SU-DHL-6 (cell line): ENCODE results near the gene MOB4.
"Not testable (repeated sequence)": the region's sequence is repeated elsewhere in the genome, so short reads cannot be mapped to it uniquely, and the experiment has no call there.

Source experiments
- H2AFZ ChIP-seq: fragments of 200-600 bp; sonication (generic); 2 replicates; pipeline ENCODE4 v1.6.1; 2014; ENCODE audit warnings: low read depth, mild to moderate bottlenecking, moderate library complexity, mixed read lengths, antibody characterized with exemption, low read length; ENCODE audit not compliant: severe bottlenecking
- H3F3A ChIP-seq: fragments of 200-600 bp; shearing (Covaris generic); 2 replicates; pipeline ENCODE4 v1.6.0; 2016; ENCODE audit warnings: antibody characterized with exemption, mild to moderate bottlenecking; ENCODE audit not compliant: insufficient read depth
- H3K27ac ChIP-seq: fragments of 200-600 bp; sonication (generic); 2 replicates; pipeline ENCODE4 v1.5.1; 2016; ENCODE audit warnings: low read depth, mild to moderate bottlenecking, low read length, moderate library complexity, mixed read lengths
- H3K27me3 ChIP-seq: fragments of 200-600 bp; sonication (generic), shearing (Covaris generic); 2 replicates; pipeline ENCODE4 v1.6.0; 2014; ENCODE audit warnings: mild to moderate bottlenecking, low read length
- H3K36me3 ChIP-seq: fragments of 200-600 bp; sonication (generic); 2 replicates; pipeline ENCODE4 v1.6.1; 2014; ENCODE audit warnings: mild to moderate bottlenecking, low read length, mixed read lengths
- H3K4me2 ChIP-seq: fragments of 300-600, 200-600 bp; shearing (Covaris generic), sonication (generic); 2 replicates; pipeline ENCODE4 v1.6.0; 2014; ENCODE audit warnings: low read length, low read depth, mild to moderate bottlenecking; ENCODE audit not compliant: poor library complexity, severe bottlenecking
- H3K4me3 ChIP-seq: fragments of 200-600 bp; sonication (generic); 2 replicates; pipeline ENCODE4 v1.5.1; 2014; ENCODE audit warnings: antibody characterized with exemption, low read length, mild to moderate bottlenecking, mixed read lengths; ENCODE audit not compliant: insufficient read depth, poor library complexity, severe bottlenecking
- H3K79me2 ChIP-seq: fragments of 200-600 bp; sonication (generic); 2 replicates; pipeline ENCODE4 v1.6.1; 2014; ENCODE audit warnings: mild to moderate bottlenecking, low read length, moderate library complexity; ENCODE audit not compliant: insufficient read depth
- H3K9ac ChIP-seq: fragments of 200-600 bp; sonication (generic); 2 replicates; pipeline ENCODE4 v1.7.0; 2014; ENCODE audit warnings: mild to moderate bottlenecking, low read length
- H3K9me2 ChIP-seq: fragments of 200-600 bp; sonication (generic); replicated peaks from 2 replicates; pipeline ENCODE4 v1.6.1; 2014; ENCODE audit warnings: low read length; ENCODE audit not compliant: insufficient read depth
- H3K9me3 ChIP-seq: fragments of 200-600 bp; sonication (generic); 2 replicates; pipeline ENCODE4 v1.6.1; 2014; ENCODE audit warnings: low read length, mixed read lengths; ENCODE audit not compliant: insufficient read depth
- H4K20me1 ChIP-seq: fragments of 200-600 bp; sonication (generic); 2 replicates; pipeline ENCODE4 v1.6.1; 2014; ENCODE audit warnings: low read depth, mild to moderate bottlenecking, antibody characterized with exemption, low read length, moderate library complexity, mixed read lengths
- EZH2phosphoT487 ChIP-seq: fragments of 200-600 bp; sonication (generic), shearing (Covaris generic); conservative IDR thresholded peaks from 2 replicates; pipeline ENCODE4 v1.6.1; 2018; ENCODE audit warnings: mild to moderate bottlenecking, antibody characterized with exemption, low read length, moderate library complexity, mixed read lengths
- TF ChIP-seq, protein P1 (sequence below): fragments of 200-600 bp; sonication (generic); IDR thresholded peaks from one replicate; pipeline ENCODE4 v1.5.1; 2017; ENCODE audit warnings: antibody characterized with exemption, mild to moderate bottlenecking, low read length, moderate library complexity; ENCODE audit not compliant: insufficient read depth, poor library complexity, severe bottlenecking

MOB4 gene

DNA sequence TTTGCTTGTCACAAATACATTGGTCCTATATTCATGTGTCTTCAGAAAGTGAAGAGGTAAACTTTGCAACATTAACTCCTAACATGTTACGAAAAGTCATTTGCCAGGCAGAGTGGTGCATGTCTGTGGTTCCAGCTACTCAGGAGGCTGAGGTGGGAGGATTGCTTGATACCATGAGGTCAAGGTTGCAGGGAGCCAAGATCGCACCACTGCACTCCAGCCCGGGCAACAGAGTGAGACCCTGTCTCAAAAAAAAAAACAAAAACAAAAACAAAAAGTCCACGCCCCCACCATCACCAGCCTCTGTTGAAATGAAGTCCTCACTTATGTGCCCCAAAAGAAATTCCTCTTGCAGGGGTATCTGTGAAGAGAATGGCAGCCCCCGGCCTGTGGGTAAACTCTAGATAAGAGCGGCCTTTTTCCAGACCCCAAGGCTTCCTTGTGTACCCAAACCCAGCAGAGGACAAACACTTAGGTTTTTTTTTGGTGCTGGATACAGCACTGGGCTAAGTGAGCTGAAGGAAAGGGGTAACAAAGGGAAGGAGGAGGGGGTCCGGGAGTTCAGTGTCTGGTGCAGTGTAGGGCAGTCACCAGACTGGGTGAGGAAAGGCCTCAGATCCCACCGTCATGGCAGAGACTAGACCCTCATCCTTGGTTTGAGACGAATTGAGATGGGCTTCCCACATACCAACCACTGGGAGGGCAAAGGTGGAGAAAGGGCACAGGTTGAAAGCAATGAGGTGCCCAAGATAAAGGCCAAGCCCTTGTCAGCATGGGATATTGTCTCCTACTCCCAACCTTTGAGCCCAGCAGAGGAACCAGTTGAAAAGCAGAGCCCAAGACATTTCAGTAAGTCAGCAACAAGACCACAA is 35.5 kb upstream of the MOB4 start:
- Histone ChIP-seq H3F3A (peaks cover 16% of the 10 kb centered on the region), H2AFZ (no peak overlapping the region), H4K20me1 (no peaks in the 10 kb centered on the region), H3K79me2 (no peaks in the 10 kb centered on the region), H3K4me2 (no peak overlapping the region), H3K9ac (no peak overlapping the region), H3K27me3 (no peaks in the 10 kb centered on the region), H3K9me2 (no peaks in the 10 kb centered on the region), H3K27ac (no peak overlapping the region), H3K4me3 (no peak overlapping the region), H3K9me3 (peaks cover 12% of the 10 kb centered on the region; the same call in 1 of the 2 replicates), H3K36me3 (peaks cover 12% of the 10 kb centered on the region; the same call in 1 of the 2 replicates)
- TF ChIP-seq, protein P1, sequence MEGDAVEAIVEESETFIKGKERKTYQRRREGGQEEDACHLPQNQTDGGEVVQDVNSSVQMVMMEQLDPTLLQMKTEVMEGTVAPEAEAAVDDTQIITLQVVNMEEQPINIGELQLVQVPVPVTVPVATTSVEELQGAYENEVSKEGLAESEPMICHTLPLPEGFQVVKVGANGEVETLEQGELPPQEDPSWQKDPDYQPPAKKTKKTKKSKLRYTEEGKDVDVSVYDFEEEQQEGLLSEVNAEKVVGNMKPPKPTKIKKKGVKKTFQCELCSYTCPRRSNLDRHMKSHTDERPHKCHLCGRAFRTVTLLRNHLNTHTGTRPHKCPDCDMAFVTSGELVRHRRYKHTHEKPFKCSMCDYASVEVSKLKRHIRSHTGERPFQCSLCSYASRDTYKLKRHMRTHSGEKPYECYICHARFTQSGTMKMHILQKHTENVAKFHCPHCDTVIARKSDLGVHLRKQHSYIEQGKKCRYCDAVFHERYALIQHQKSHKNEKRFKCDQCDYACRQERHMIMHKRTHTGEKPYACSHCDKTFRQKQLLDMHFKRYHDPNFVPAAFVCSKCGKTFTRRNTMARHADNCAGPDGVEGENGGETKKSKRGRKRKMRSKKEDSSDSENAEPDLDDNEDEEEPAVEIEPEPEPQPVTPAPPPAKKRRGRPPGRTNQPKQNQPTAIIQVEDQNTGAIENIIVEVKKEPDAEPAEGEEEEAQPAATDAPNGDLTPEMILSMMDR, result no peak
- no peak for TF ChIP-seq EZH2phosphoT487

DNA sequence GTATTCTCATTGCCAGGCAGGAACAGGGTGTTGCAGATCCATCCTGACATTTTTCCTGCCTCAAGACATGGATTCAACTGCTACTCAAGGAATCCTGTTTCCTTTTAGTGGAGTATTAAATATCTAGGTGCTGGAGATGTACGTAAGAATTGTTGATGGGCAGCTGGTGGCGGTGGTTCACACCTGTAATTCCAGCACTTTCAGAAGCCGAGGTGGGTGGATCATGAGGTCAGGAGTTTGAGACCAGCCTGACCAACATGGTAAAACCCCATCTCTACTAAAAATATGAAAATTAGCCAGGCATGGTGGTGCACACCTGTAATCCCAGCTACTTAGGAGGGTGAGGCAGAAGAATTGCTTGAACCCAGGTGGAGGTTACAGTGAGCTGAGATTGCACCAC is 31.6 kb upstream of the MOB4 start:
- H2AFZ ChIP-seq, H3K9me2 ChIP-seq, H3K79me2 ChIP-seq, H3K27ac ChIP-seq, H3K4me3 ChIP-seq, H4K20me1 ChIP-seq, H3K27me3 ChIP-seq, H3K4me2 ChIP-seq, H3K9ac ChIP-seq: not testable (repeated sequence)
- peaks cover 12% of the 10 kb centered on the region; the same call in 1 of the 2 replicates for H3K9me3 ChIP-seq
- H3K36me3 ChIP-seq, result peaks cover 45% of the 10 kb centered on the region
- H3F3A ChIP-seq, result peaks cover 43% of the 10 kb centered on the region

DNA sequence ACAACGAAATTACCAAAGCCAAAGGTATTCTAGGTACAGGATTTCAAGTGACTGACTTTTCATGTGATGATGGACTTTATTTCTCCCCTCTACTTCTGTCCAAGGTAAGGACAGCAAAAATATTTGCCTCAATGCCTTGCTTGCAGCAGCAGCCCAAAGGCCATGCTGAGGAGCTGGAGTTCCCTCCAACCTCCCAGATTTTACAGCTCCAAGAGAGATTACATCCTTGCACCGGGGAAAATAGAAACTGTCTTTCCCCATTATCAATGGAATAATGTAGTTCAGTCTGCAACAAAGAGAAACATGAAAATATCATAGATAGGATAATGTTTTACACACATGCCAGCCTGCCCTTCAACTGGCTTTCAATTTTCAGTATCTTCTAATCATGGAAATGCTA is 29.7 kb upstream of the MOB4 start:
- H2AFZ ChIP-seq, result no peak overlapping the region
- H4K20me1 ChIP-seq, result peaks cover 9% of the 10 kb centered on the region; the same call in 1 of the 2 replicates
- H3F3A ChIP-seq, result peaks cover 53% of the 10 kb centered on the region
- no peaks in the 10 kb centered on the region for H3K79me2 ChIP-seq
- H3K27ac ChIP-seq, result no peak overlapping the region
- H3K36me3 ChIP-seq, result peaks cover 63% of the 10 kb centered on the region
- H3K9me3 ChIP-seq, result peaks cover 12% of the 10 kb centered on the region; the same call in 1 of the 2 replicates
- H3K9me2 ChIP-seq, result no peaks in the 10 kb centered on the region
- no peak for TF ChIP-seq EZH2phosphoT487
- TF ChIP-seq, protein P1, result no peak
- H3K4me3 ChIP-seq, result no peak overlapping the region
- no peak overlapping the region for H3K4me2 ChIP-seq
- no peaks in the 10 kb centered on the region for H3K27me3 ChIP-seq
- H3K9ac ChIP-seq, result no peak overlapping the region

DNA sequence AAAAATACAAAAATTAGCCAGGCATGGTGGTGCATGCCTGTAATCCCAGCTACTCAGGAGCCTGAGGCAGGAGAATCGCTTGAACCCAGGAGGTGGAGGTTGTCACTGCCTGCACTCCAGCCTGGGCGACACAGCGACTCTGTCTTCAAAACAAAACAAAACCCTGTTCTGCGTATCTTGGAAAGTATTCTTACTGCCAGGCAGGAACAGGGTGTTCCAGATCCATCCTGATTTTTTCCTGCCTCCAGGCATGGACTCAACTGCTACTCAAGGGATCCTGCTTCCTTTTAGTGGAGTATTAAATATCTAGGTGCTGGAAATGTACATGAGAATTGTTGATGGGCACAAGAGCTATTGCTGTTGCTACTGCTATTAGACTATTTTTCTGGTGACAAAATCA is 28.5 kb upstream of the MOB4 start:
- Histone ChIP-seq H3F3A (peaks cover 55% of the 10 kb centered on the region), H2AFZ (no peak overlapping the region), H4K20me1 (peaks cover 15% of the 10 kb centered on the region; the same call in 1 of the 2 replicates), H3K27ac (no peak overlapping the region), H3K79me2 (peaks cover 10% of the 10 kb centered on the region), H3K36me3 (peaks cover 75% of the 10 kb centered on the region), H3K4me3 (no peak overlapping the region), H3K9me2 (no peaks in the 10 kb centered on the region), H3K4me2 (no peak overlapping the region), H3K27me3 (no peaks in the 10 kb centered on the region), H3K9me3 (peaks cover 12% of the 10 kb centered on the region; the same call in 1 of the 2 replicates), H3K9ac (no peak overlapping the region)
- no peak for TF ChIP-seq EZH2phosphoT487
- TF ChIP-seq, protein P1, result no peak
